SK-N-SH (cell line): ENCODE measurements around the gene IQGAP2. TPM values are rescaled to one million over a fixed set of nuclear protein-coding genes. Genes with fewer than 3 reads are reported as not detected.

Experiments
- CTCF ChIA-PET: fragments of 300-600, 350-600 bp; formaldehyde crosslinking; extraction: SDS; loops from one replicate; lab custom pipeline; 2021; lab: Yijun Ruan, JAX
- POLR2A ChIA-PET: fragments of 350-600 bp; sonication (Branson Sonifier 250); formaldehyde crosslinking; extraction: SDS; loops from one replicate; lab custom pipeline; 2020; ENCODE audit warnings: antibody characterized with exemption, inconsistent platforms; lab: Yijun Ruan, JAX
- DNase-seq: peaks from one replicate; pipeline ENCODE4 v3.0.0; 2012
- H2AFZ ChIP-seq: fragments of 200-600 bp; sonication (generic); 2 replicates; pipeline ENCODE4 v1.8.1; 2016; ENCODE audit warnings: antibody characterized with exemption, mild to moderate bottlenecking, low read depth
- H3F3A ChIP-seq: fragments of 200-600 bp; sonication (generic); replicated peaks from 2 replicates; pipeline ENCODE3; 2016; ENCODE audit warnings: antibody characterized with exemption, mild to moderate bottlenecking; ENCODE audit not compliant: insufficient read depth
- H3K27ac ChIP-seq, 2 experiments: fragments of 200-500 bp in 1 of 2; fragments of 200-600 bp in 1 of 2; sonication (Bioruptor generic) in 1 of 2; sonication (generic), shearing (Covaris generic) in 1 of 2; 2 replicates each; pipeline versions ENCODE4 v1.5.1 to v1.6.1; 2014 to 2016; ENCODE audit warnings: low read depth in 2 of 2, inconsistent platforms in 1 of 2, low read length in 1 of 2, mild to moderate bottlenecking in 1 of 2, mixed read lengths in 1 of 2
- H3K27me3 ChIP-seq: fragments of 200-600 bp; sonication (generic), shearing (Covaris generic); 2 replicates; pipeline ENCODE4 v1.6.1; 2016; ENCODE audit warnings: mixed run types; ENCODE audit not compliant: insufficient read depth
- H3K36me3 ChIP-seq, 2 experiments: fragments of 200-500 bp in 1 of 2; fragments of 200-600 bp in 1 of 2; sonication (Bioruptor generic) in 1 of 2; sonication (generic) in 1 of 2; replicated peaks in 1 of 2; 2 replicates each; pipeline versions ENCODE3 to v1.5.1; 2014 to 2016; ENCODE audit warnings: low read length in 1 of 2, mild to moderate bottlenecking in 1 of 2; ENCODE audit not compliant: insufficient read depth in 2 of 2, control insufficient read depth in 1 of 2
- H3K4me1 ChIP-seq, 2 experiments: fragments of 200-500 bp in 1 of 2; fragments of 200-600 bp in 1 of 2; sonication (Bioruptor generic) in 1 of 2; sonication (generic), shearing (Covaris generic) in 1 of 2; 2 replicates each; pipeline versions ENCODE4 v1.5.1 to v1.6.1; 2014 to 2016; ENCODE audit warnings: low read depth in 1 of 2, low read length in 1 of 2, mixed run types in 1 of 2; ENCODE audit not compliant: insufficient read depth in 2 of 2, control insufficient read depth in 1 of 2
- H3K4me2 ChIP-seq: fragments of 200-600 bp; sonication (generic), shearing (Covaris generic); 2 replicates; pipeline ENCODE4 v1.6.1; 2017; ENCODE audit warnings: mixed run types
- H3K4me3 ChIP-seq, 2 experiments: fragments of 200-500 bp in 1 of 2; fragments of 200-600 bp in 1 of 2; sonication (Bioruptor generic) in 1 of 2; sonication (generic), shearing (Covaris generic) in 1 of 2; 2 replicates each; pipeline versions ENCODE4 v1.5.1 to v1.8.1; 2014 to 2016; ENCODE audit warnings: low read depth in 2 of 2, inconsistent platforms in 1 of 2, low read length in 1 of 2, mild to moderate bottlenecking in 1 of 2, mixed read lengths in 1 of 2, moderate library complexity in 1 of 2
- H3K79me2 ChIP-seq: fragments of 200-600 bp; sonication (generic); 2 replicates; pipeline ENCODE4 v1.8.1; 2017; ENCODE audit warnings: mild to moderate bottlenecking; ENCODE audit not compliant: insufficient read depth
- H3K9ac ChIP-seq: fragments of 200-600 bp; sonication (generic); 2 replicates; pipeline ENCODE4 v1.6.1; 2017; ENCODE audit warnings: mixed run types
- H3K9me2 ChIP-seq: fragments of 200-600 bp; sonication (generic); 2 replicates; pipeline ENCODE4 v1.6.1; 2017; ENCODE audit warnings: mixed run types
- H3K9me3 ChIP-seq: fragments of 200-600 bp; sonication (generic); 2 replicates; pipeline ENCODE4 v1.6.1; 2017; ENCODE audit warnings: mixed run types, mild to moderate bottlenecking, moderate library complexity
- H4K20me1 ChIP-seq: fragments of 200-600 bp; sonication (generic); 2 replicates; pipeline ENCODE4 v1.6.1; 2017; ENCODE audit warnings: mild to moderate bottlenecking, mixed run types; ENCODE audit not compliant: insufficient read depth
- CHD2 ChIP-seq: fragments of 150-350 bp; IDR thresholded peaks from 2 replicates; pipeline ENCODE4 v1.6.1; 2018; ENCODE audit warnings: low read length; ENCODE audit not compliant: partially characterized antibody
- CTCF ChIP-seq: fragments of 200-600 bp; sonication (generic); IDR thresholded peaks from 2 replicates; pipeline ENCODE4 v1.6.1; 2017; ENCODE audit warnings: antibody characterized with exemption, mild to moderate bottlenecking, moderate library complexity
- ELF1 ChIP-seq: IDR thresholded peaks from 2 replicates; pipeline ENCODE4 v1.4.0; 2012
- FOSL2 ChIP-seq: IDR thresholded peaks from 2 replicates; pipeline ENCODE4 v1.4.0; 2012; ENCODE audit warnings: low read depth, mild to moderate bottlenecking, moderate library complexity, borderline replicate concordance
- FOXM1 ChIP-seq: IDR thresholded peaks from 2 replicates; pipeline ENCODE4 v1.4.0; 2012; ENCODE audit warnings: low read depth, mild to moderate bottlenecking
- JUND ChIP-seq: IDR thresholded peaks from 2 replicates; pipeline ENCODE4 v1.4.0; 2012
- MEF2A ChIP-seq: IDR thresholded peaks from 2 replicates; pipeline ENCODE4 v1.4.0; 2012; ENCODE audit warnings: low read depth, borderline replicate concordance
- RCOR1 ChIP-seq: fragments of 150-350 bp; IDR thresholded peaks from 2 replicates; pipeline ENCODE4 v1.6.1; 2017; ENCODE audit warnings: antibody characterized with exemption, low read length
- RFX5 ChIP-seq: IDR thresholded peaks from 2 replicates; pipeline ENCODE4 v1.6.1; 2012; ENCODE audit warnings: mild to moderate bottlenecking, improper control_type of control experiment, low read length
- RXRA ChIP-seq: IDR thresholded peaks from 2 replicates; pipeline ENCODE4 v1.4.0; 2012; ENCODE audit warnings: low read depth, mild to moderate bottlenecking, borderline replicate concordance
- SIN3A ChIP-seq: IDR thresholded peaks from 2 replicates; pipeline ENCODE4 v1.6.1; 2012; ENCODE audit warnings: low read depth, mild to moderate bottlenecking, low read length, moderate library complexity, borderline replicate concordance
- SMC3 ChIP-seq: IDR thresholded peaks from 2 replicates; pipeline ENCODE4 v1.6.1; 2012; ENCODE audit warnings: low read depth, low read length, improper control_type of control experiment
- TCF12 ChIP-seq: IDR thresholded peaks from 2 replicates; pipeline ENCODE4 v1.4.0; 2012
- TEAD4 ChIP-seq: IDR thresholded peaks from 2 replicates; pipeline ENCODE4 v1.4.0; 2012; ENCODE audit warnings: mild to moderate bottlenecking, borderline replicate concordance; ENCODE audit not compliant: insufficient read depth
- USF1 ChIP-seq: IDR thresholded peaks from 2 replicates; pipeline ENCODE4 v1.4.0; 2012; ENCODE audit warnings: low read depth, borderline replicate concordance
- USF2 ChIP-seq: fragments of 150-350 bp; IDR thresholded peaks from 2 replicates; pipeline ENCODE4 v1.6.1; 2017; ENCODE audit warnings: antibody characterized with exemption, low read length, low read depth, borderline replicate concordance
- YY1 ChIP-seq: IDR thresholded peaks from 2 replicates; pipeline ENCODE4 v1.4.0; 2012; ENCODE audit warnings: low read depth, mild to moderate bottlenecking
- WGBS: methylation state at CpG from one replicate; pipeline ENCODE4 v1.1.6; 2017; ENCODE audit warnings: low lambda C conversion rate; 5-methylcytosine and 5-hydroxymethylcytosine counted together
- polyA plus RNA-seq, 3 experiments: library from polyadenylated mRNA; depleted of rRNA; stranded (reverse); fragments of >200 nt; gene quantifications; 2 replicates each; pipeline ENCODE4 v1.2.3, GENCODE V29; 2012

Gene IQGAP2
- polyA plus RNA-seq, 1 of the 3 experiments (the other 2 are of a cell fraction): 2.1 TPM

- Histone ChIP-seq H3F3A (no peaks in the 10 kb centered on the region), H3K36me3 (no peaks in the 10 kb centered on the region), H3K9me3 (no peaks in the 10 kb centered on the region), H3K4me3 (no peak overlapping the region), H3K79me2 (no peaks in the 10 kb centered on the region), H3K9me2 (no peaks in the 10 kb centered on the region), H3K9ac (no peak overlapping the region), H3K27me3 (no peaks in the 10 kb centered on the region; the same call in 1 of the 2 replicates), H3K27ac (no peak overlapping the region), H4K20me1 (no peaks in the 10 kb centered on the region), H3K4me2 (no peak overlapping the region), H3K4me1 (peaks cover 0 to 12% of the 10 kb centered on the region in 2 experiments; a peak in 1 of 4 replicates), H2AFZ (no peak overlapping the region)
- POLR2A ChIA-PET: interaction anchor here (0.6 kb wide), 1 partner anchor 72 kb away, joined by 7 read pairs; no protein-coding TSS in a partner anchor
- TF ChIP-seq YY1: no peak
- no peak for TF ChIP-seq CTCF
- TF ChIP-seq ELF1: no peak
- no peak for TF ChIP-seq TCF12
- TF ChIP-seq TEAD4: no peak
- TF ChIP-seq JUND: no peak
- no peak for TF ChIP-seq FOXM1
- no peak for TF ChIP-seq CHD2
- TF ChIP-seq RCOR1: no peak
- no peak for TF ChIP-seq SMC3
- no peak for TF ChIP-seq SIN3A
- TF ChIP-seq MEF2A: no peak
- no peak for TF ChIP-seq FOSL2
- TF ChIP-seq USF2: no peak
- no peak for TF ChIP-seq RXRA
- TF ChIP-seq RFX5: no peak
- TF ChIP-seq USF1: no peak
- no peak for DNase-seq
- WGBS: 86% methylated on average over 4 of the region's 4 CpGs
- CTCF ChIA-PET: interaction anchor here (0.6 to 1.9 kb wide), 2 partner anchors 18 to 20 kb away, joined by 3 to 12 read pairs; partner anchors contain the start of gene IQGAP2
Measured at GRCh38 chr5:76383126-76383832, 19.8 kb upstream of the IQGAP2 start.
